Iris pigment epithelial cell (primary cell): ENCODE data around the gene SEC16A.

ENCODE experiments used
- DNase-seq: peaks from one replicate; pipeline ENCODE4 v3.0.0-alpha.2; 2011; ENCODE audit warnings: low read depth

Gene SEC16A

GRCh38 chr9:136463578-136463977 is 19.3 kb downstream of the SEC16A start:
- DNase-seq: no peak

GRCh38 chr9:136462664-136463063 is 20.2 kb downstream of the SEC16A start:
- DNase-seq: no peak

- DNase-seq: no peak
Observed at GRCh38 chr9:136460772-136461325, 22.0 kb downstream of the SEC16A start.

GRCh38 chr9:136459425-136459824 is 23.4 kb downstream of the SEC16A start:
- no peak for DNase-seq

DNA sequence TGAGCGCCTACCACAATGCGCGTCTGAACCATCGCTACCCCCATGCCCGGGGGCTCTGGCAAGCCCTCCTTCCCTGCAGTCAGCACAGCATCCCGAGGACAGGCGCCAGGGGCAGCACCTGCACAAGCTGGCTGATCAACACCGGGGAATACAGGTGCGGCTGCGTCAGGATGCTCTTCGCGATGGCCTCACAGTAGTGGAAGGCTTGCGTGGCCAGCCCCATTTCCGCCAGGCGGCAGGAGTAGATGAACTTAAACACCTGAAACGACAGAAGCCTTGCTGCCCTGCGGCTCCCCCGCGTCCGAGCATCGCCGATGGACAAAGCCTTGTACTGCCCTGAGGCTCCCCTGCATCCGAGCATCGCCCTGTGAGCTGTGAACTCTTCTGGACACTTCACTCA is 25.5 kb downstream of the SEC16A start:
- DNase-seq: no peak

GRCh38 chr9:136456258-136456657 is 26.6 kb downstream of the SEC16A start:
- DNase-seq: no peak

GRCh38 chr9:136455043-136456002 is 27.5 kb downstream of the SEC16A start:
- no peak for DNase-seq

DNA sequence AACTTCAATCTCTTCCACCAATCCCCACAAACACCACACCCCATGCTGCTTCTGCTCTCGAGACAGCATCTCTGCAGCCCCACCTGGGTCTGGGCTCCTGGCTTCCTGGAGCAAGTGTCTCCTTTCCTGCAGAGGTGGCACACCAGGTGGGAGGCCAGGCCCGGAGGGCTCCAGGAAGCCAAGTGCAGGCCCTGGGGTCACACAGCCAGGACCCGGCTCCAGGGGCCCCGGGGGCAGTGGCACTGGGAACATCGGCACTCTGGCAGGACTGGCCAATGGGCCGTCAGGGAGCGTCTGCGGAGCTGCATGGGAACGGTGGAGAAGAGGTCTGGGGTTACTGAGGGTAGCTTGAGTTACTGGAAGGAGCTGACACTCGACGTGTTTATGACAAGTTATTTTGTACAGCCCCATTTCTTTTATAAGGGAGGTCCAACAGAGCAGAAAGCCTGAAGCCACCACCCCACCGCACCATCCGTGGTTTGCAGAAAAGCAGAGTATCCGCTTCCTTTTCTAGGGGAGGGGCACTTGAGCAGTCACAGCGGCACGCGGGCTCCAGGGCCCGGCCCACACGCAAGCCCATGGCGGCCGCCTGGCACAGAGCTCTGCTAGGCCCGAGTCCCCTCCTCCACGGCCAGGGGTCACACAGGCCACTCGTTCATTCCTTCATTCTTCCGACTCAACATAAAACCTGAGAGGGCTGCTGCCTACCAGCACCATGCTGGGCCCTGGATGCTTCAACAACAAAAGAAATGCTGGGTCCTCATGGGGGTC is 28.6 kb downstream of the SEC16A start:
- DNase-seq: no peak

- no peak for DNase-seq
Observed at GRCh38 chr9:136453326-136453725, 29.5 kb downstream of the SEC16A start.

DNA sequence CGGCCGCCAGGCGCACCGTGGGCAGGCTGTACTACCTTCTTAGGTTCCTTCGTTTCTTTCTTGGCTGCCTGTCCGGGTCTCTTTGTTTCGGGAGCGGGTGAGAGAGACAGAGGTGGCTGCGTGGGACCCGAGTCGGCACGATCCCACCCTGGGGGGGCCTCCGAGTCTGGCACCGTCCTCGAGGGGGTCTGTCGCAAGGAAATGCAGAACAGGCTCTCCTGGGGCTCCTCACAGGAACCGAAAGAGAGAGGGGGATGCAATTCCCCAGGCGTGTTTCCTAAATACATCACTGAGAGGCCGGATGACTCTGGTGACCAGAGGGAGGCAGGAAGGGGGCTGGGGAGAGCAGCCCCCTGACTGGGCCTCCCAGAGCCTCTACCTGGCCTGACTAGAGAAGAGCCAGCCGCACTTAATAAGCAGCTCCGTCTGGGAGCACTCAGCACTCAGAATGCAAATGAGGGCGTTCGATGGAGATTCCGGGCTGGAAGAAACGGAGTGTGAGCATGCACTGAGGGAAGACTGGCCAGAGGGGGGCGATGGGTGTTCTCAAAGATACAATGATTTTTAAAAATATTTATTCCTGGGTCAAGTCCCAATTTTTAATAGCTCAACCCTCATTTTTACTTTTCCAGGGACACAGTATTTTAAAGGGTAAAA is 31.5 kb downstream of the SEC16A start:
- DNase-seq: no peak

DNA sequence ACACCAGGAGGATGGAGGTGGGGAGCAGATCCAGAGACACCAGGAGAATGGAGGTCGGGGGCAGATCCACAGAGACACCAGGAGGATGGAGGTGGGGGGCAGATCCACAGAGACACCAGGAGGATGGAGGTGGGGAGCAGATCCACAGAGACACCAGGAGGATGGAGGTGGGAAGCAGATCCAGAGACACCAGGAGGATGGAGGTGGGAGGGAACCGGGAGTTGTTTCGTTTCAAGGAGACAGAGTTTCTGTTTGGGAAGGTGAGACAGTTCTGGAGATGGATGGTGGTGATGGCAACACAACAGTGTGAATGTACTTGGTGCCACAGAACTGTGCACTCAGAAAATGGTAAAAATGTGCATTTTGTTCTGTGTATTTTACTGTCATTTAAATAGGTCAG is 34.2 kb downstream of the SEC16A start:
- no peak for DNase-seq

DNA sequence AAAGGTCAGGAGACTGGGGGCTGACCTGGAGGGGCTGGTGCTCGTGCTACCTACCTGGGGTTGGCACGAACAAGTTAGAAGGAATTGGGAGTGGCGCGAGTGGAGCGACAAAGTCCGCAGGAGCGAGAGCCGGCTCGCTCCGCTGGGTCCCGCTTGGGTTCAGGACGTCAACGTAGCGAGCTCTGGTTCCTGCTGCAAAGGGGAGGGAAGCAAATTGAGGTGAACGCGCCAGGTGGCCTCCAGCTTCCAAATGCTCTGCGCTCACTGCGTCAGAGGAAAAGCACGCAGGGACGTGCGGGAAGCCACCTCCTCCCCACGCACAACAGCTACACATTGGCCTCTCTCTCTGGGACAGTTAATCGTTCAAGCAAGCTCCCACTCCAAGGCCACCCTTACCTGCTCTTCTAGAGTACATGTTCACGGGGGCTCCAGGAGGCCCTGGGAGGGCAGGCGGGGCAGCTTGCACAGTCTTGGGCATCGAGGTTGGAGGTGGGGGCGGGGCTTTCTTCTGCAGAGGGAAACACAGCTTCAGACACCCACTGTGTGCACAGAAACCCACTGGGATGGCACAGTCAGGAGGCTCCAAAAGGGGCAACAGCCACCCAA is 35.6 kb downstream of the SEC16A start:
- no peak for DNase-seq

DNA sequence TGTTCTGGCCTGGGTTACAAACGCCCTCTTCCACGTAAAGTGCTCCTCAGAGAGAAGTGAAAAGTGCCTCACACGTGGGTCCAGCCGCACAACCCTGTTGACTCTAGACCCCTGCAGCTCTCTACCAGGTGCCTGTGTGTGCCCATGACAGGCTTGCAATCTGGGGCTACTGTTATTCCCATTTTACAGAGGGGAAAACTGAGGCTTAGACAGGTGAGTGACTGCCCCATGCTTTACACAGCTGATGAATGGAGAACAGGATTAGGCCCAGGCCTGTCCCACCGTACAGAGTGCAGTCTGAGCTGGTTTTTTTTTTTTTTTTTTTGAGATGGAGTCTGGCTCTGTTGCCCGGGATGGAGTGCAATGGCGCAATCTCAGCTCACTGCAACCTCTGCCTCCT is 37.0 kb downstream of the SEC16A start:
- DNase-seq: no peak

GRCh38 chr9:136444102-136444501 is 38.7 kb downstream of the SEC16A start:
- DNase-seq: no peak

GRCh38 chr9:136443687-136444086 is 39.2 kb downstream of the SEC16A start:
- DNase-seq: no peak

- no peak for DNase-seq
Observed at GRCh38 chr9:136443087-136443486, 39.8 kb downstream of the SEC16A start.

- DNase-seq: no peak
Observed at GRCh38 chr9:136442265-136442664, 40.6 kb downstream of the SEC16A start.

GRCh38 chr9:136441681-136442245 is 41.1 kb downstream of the SEC16A start:
- DNase-seq: no peak

DNA sequence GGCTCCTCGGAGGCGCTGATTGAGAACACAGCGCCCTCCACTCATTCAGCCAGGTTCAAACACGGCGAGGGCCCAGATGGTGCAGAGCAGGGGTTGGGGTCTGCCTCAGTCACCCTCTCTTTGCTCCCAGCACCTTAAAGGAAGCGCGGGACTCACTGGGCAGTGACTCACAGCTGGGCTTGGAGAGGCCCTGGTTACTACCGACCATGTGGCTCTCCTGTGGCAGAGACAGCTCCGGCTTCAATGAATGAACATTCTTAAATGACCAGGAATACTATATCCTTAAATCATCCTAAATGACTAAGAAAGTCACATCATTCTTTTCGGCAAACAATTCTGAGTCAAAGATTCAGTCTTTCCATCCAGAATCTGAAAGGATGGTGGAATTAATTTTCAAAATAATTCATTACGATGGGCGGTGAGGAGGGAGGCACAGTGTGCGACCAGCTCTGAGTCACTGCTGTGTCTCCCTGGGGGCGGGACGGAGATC is 41.6 kb downstream of the SEC16A start:
- DNase-seq: peak; percentile 12

DNA sequence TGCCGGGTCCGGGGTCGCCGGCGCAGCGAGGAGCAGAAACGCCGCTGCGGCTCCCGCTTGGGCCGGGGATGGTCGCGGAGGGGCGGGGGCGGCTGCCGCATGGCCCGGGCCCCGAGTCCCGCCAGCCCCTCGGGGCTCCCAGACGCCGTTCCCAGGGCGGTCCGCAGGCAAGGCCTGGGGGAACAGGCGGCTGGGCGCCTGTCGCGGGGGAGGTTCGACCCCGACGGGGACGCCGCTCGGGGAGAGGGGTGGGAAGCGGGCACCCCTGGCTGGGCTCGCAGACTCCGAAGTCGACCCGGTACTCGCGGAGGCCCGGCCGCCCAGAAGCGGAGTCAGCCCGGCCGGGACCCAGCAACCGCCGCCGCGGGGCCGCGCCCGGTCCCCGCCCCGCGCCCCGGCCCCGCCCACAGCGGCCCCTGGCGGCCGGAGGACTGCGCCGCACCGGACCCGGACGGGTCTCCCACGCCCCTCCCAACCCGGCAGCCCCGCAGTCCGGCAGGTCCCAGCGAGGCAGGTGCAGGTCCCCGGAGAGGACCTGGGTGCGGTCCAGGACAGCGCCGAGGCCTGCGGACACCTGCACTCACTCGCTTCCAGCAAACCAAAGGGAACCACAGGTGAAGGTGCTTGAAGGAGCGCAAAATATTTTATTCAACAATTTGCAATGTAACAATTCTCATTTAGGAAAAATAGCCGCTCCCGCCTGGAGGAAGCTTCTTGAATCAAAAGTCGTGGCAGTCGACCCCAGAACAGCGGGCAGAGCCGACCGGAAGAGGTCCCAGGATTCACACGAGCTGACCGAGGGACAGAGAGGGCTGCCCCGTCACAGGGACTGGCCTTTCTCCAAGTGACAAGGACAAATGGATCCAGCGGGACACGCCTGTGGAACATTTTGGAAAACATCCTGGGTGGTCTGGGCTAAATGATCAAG is 43.1 kb downstream of the SEC16A start, which contains the start of gene INPP5E:
Gene INPP5E, minus strand, starts transcription at position 365 of the 928 bp plus-strand sequence. CDS start 426 bp downstream, outside the sequence.
- DNase-seq: peak; percentile 60
